WTC11 (cell line): ENCODE results near the gene DDX46. TPM values are rescaled to one million over a fixed set of nuclear protein-coding genes. Genes with fewer than 3 reads are reported as not detected.

Experiments used
- ATAC-seq: fragments of 200-7000 bp; cut with Tn5 transposase; 2 replicates; pipeline ENCODE4 v1.10.0; 2021; ENCODE audit warnings: mild to moderate bottlenecking, moderate library complexity
- CTCF ChIA-PET: fragments of 300-600 bp; sonication (Branson Sonifier 250); formaldehyde crosslinking; loops from one replicate; lab custom pipeline; 2021; ENCODE audit warnings: antibody characterized with exemption; lab: Charles Lee
- POLR2A ChIA-PET: fragments of 350-600 bp; sonication (Branson Sonifier 250); formaldehyde crosslinking; loops from one replicate; lab custom pipeline; 2021; ENCODE audit warnings: antibody characterized with exemption; lab: Charles Lee
- DNase-seq: peaks from one replicate; pipeline ENCODE4 v3.0.0; 2021; ENCODE audit warnings: low spot score
- H3K27ac Mint-ChIP-seq: 2 replicates; pipeline ENCODE4 v1.8.0; 2021; ENCODE audit warnings: mixed read lengths
- H3K27me3 Mint-ChIP-seq: 2 replicates; pipeline ENCODE4 v1.8.0; 2021; ENCODE audit warnings: low read depth, mild to moderate bottlenecking, moderate library complexity, mixed read lengths
- H3K36me3 Mint-ChIP-seq: 2 replicates; pipeline ENCODE4 v1.8.0; 2021; ENCODE audit warnings: mixed read lengths
- H3K4me1 Mint-ChIP-seq: 2 replicates; pipeline ENCODE4 v1.8.0; 2022; ENCODE audit warnings: mixed read lengths
- H3K4me3 Mint-ChIP-seq: 2 replicates; pipeline ENCODE4 v1.8.0; 2021; ENCODE audit warnings: mild to moderate bottlenecking, moderate library complexity, mixed read lengths
- H3K9me3 Mint-ChIP-seq: 2 replicates; pipeline ENCODE4 v1.8.0; 2021; ENCODE audit warnings: mixed read lengths
- AFF4 ChIP-seq: sonication (generic); formaldehyde crosslinking; IDR thresholded peaks from 2 replicates; pipeline ENCODE4 v1.8.1; 2023; ENCODE audit warnings: mild to moderate bottlenecking, missing genetic modification reagents, borderline replicate concordance
- ATF2 ChIP-seq: sonication (generic); formaldehyde crosslinking; IDR thresholded peaks from 2 replicates; pipeline ENCODE4 v1.8.1; 2022; ENCODE audit warnings: low read depth, missing genetic modification reagents, borderline replicate concordance
- CREB1 ChIP-seq: sonication (generic); formaldehyde crosslinking; IDR thresholded peaks from 2 replicates; pipeline ENCODE4 v1.8.0; 2023; ENCODE audit warnings: mild to moderate bottlenecking, missing genetic modification reagents
- JUN ChIP-seq: sonication (generic); formaldehyde crosslinking; IDR thresholded peaks from 2 replicates; pipeline ENCODE4 v1.8.0; 2023; ENCODE audit warnings: mild to moderate bottlenecking, missing genetic modification reagents
- NFE2L1 ChIP-seq: sonication (generic); formaldehyde crosslinking; IDR thresholded peaks from 2 replicates; pipeline ENCODE4 v1.8.1; 2023; ENCODE audit warnings: missing genetic modification reagents
- NR2C2 ChIP-seq: sonication (generic); formaldehyde crosslinking; IDR thresholded peaks from 2 replicates; pipeline ENCODE4 v1.8.0; 2022; ENCODE audit warnings: mild to moderate bottlenecking, missing genetic modification reagents
- NR3C1 ChIP-seq: sonication (generic); formaldehyde crosslinking; conservative IDR thresholded peaks from 2 replicates; pipeline ENCODE4 v1.8.1; 2023; ENCODE audit warnings: low read depth, mild to moderate bottlenecking, missing genetic modification reagents
- OVOL2 ChIP-seq: fragments of 250-450 bp; sonication (Bioruptor Pico); IDR thresholded peaks from 2 replicates; pipeline ENCODE4 v1.9.0; 2021; ENCODE audit warnings: mild to moderate bottlenecking, borderline replicate concordance
- SMAD3 ChIP-seq: sonication (generic); formaldehyde crosslinking; IDR thresholded peaks from 2 replicates; pipeline ENCODE4 v1.8.0; 2022; ENCODE audit warnings: missing genetic modification reagents, mild to moderate bottlenecking, borderline replicate concordance
- SOX15 ChIP-seq: fragments of 250-450 bp; sonication (Bioruptor Pico); IDR thresholded peaks from 2 replicates; pipeline ENCODE4 v1.9.0; 2021; ENCODE audit warnings: mild to moderate bottlenecking
- SP1 ChIP-seq: sonication (generic); formaldehyde crosslinking; conservative IDR thresholded peaks from 2 replicates; pipeline ENCODE4 v1.8.1; 2022; ENCODE audit warnings: missing genetic modification reagents
- TEAD1 ChIP-seq: sonication (generic); formaldehyde crosslinking; IDR thresholded peaks from 2 replicates; pipeline ENCODE4 v1.8.0; 2022; ENCODE audit warnings: mild to moderate bottlenecking, missing genetic modification reagents
- USF1 ChIP-seq: sonication (generic); formaldehyde crosslinking; IDR thresholded peaks from 2 replicates; pipeline ENCODE4 v1.8.0; 2022; ENCODE audit warnings: mild to moderate bottlenecking, missing genetic modification reagents
- ZBTB21 ChIP-seq: sonication (generic); formaldehyde crosslinking; IDR thresholded peaks from 2 replicates; pipeline ENCODE4 v1.8.1; 2023; ENCODE audit warnings: mild to moderate bottlenecking, missing genetic modification reagents, borderline replicate concordance
- ZNF138 ChIP-seq: sonication (generic); formaldehyde crosslinking; conservative IDR thresholded peaks from 2 replicates; pipeline ENCODE4 v1.8.1; 2022; ENCODE audit warnings: mild to moderate bottlenecking, moderate library complexity, missing genetic modification reagents
- ZNF232 ChIP-seq: sonication (generic); formaldehyde crosslinking; IDR thresholded peaks from 2 replicates; pipeline ENCODE4 v1.8.0; 2022; ENCODE audit warnings: mild to moderate bottlenecking, missing genetic modification reagents
- ZNF396 ChIP-seq: fragments of 250-450 bp; sonication (Bioruptor Pico); IDR thresholded peaks from 2 replicates; pipeline ENCODE4 v1.8.0; 2021; ENCODE audit warnings: mild to moderate bottlenecking, moderate library complexity, borderline replicate concordance
- ZNF671 ChIP-seq: fragments of 250-450 bp; sonication (Bioruptor Pico); IDR thresholded peaks from 2 replicates; pipeline ENCODE4 v1.8.0; 2021; ENCODE audit warnings: mild to moderate bottlenecking
- total RNA-seq: library from RNA; stranded (reverse); gene quantifications from 3 replicates; pipeline ENCODE4 v1.2.3, GENCODE V29; 2021
- TF ChIP-seq, protein P1 (sequence below): sonication (generic); formaldehyde crosslinking; IDR thresholded peaks from 2 replicates; pipeline ENCODE4 v1.8.1; 2023; ENCODE audit warnings: mild to moderate bottlenecking, missing genetic modification reagents, moderate library complexity
- TF ChIP-seq, protein P2 (sequence below): sonication (generic); formaldehyde crosslinking; IDR thresholded peaks from 2 replicates; pipeline ENCODE4 v1.8.1; 2022; ENCODE audit warnings: missing genetic modification reagents, borderline replicate concordance

Gene DDX46
- total RNA-seq, 1 experiment from 2014 or later = 123 TPM

GRCh38 chr5:134777366-134777765, 18.8 kb downstream of the DDX46 start (continued):
- TF ChIP-seq ZNF138 (CRISPR knock-in tag) (no peak), NR3C1 (CRISPR knock-in tag) (no peak), SMAD3 (CRISPR knock-in tag) (no peak), ZNF396 (no peak), ATF2 (CRISPR knock-in tag) (no peak), OVOL2 (CRISPR knock-in tag) (no peak), NR2C2 (no peak), AFF4 (CRISPR knock-in tag) (no peak)
- TF ChIP-seq, protein P1, sequence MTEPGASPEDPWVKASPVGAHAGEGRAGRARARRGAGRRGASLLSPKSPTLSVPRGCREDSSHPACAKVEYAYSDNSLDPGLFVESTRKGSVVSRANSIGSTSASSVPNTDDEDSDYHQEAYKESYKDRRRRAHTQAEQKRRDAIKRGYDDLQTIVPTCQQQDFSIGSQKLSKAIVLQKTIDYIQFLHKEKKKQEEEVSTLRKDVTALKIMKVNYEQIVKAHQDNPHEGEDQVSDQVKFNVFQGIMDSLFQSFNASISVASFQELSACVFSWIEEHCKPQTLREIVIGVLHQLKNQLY (CRISPR knock-in tag) = no peak

- Mint-ChIP-seq H3K9me3 (no peaks in the 10 kb centered on the region), H3K4me1 (peaks cover 15% of the 10 kb centered on the region), H3K27ac (peak overlapping the region; percentile 85), H3K36me3 (peaks cover 79% of the 10 kb centered on the region), H3K27me3 (no peaks in the 10 kb centered on the region), H3K4me3 (no peak overlapping the region)
- ChIA-PET POLR2A (no interaction called here), CTCF (interaction anchor here (0.6 kb wide), 1 partner anchor 405 kb away, joined by 4 read pairs; no protein-coding TSS in a partner anchor)
- ATAC-seq (no peak), DNase-seq (no peak)
- TF ChIP-seq USF1 (CRISPR knock-in tag) (no peak), OVOL2 (CRISPR knock-in tag) (no peak), CREB1 (CRISPR knock-in tag) (no peak), SP1 (CRISPR knock-in tag) (no peak), ZNF232 (no peak), NFE2L1 (CRISPR knock-in tag) (no peak), ZNF671 (no peak), ZBTB21 (CRISPR knock-in tag) (no peak), TEAD1 (CRISPR knock-in tag) (no peak), SOX15 (CRISPR knock-in tag) (no peak), JUN (CRISPR knock-in tag) (no peak)
- TF ChIP-seq, protein P2, sequence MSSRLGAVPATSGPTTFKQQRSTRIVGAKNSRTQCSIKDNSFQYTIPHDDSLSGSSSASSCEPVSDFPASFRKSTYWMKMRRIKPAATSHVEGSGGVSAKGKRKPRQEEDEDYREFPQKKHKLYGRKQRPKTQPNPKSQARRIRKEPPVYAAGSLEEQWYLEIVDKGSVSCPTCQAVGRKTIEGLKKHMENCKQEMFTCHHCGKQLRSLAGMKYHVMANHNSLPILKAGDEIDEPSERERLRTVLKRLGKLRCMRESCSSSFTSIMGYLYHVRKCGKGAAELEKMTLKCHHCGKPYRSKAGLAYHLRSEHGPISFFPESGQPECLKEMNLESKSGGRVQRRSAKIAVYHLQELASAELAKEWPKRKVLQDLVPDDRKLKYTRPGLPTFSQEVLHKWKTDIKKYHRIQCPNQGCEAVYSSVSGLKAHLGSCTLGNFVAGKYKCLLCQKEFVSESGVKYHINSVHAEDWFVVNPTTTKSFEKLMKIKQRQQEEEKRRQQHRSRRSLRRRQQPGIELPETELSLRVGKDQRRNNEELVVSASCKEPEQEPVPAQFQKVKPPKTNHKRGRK (CRISPR knock-in tag) = no peak
These were observed 25.8 kb downstream of the DDX46 start for GRCh38 chr5:134784241-134784920.
